GM19467 (cell line): ENCODE data around the gene DRD1.
"Not testable (repeated sequence)": the region's sequence is repeated elsewhere in the genome, so short reads cannot be mapped to it uniquely, and the experiment has no call there.

Experiments used
- ATAC-seq: cut with Tn5 transposase; IDR thresholded peaks from one replicate; pipeline ENCODE4 v1.9.1; 2021; ENCODE audit warnings: mild to moderate bottlenecking, moderate library complexity; ENCODE audit not compliant: unreplicated experiment

The DRD1 gene

DNA sequence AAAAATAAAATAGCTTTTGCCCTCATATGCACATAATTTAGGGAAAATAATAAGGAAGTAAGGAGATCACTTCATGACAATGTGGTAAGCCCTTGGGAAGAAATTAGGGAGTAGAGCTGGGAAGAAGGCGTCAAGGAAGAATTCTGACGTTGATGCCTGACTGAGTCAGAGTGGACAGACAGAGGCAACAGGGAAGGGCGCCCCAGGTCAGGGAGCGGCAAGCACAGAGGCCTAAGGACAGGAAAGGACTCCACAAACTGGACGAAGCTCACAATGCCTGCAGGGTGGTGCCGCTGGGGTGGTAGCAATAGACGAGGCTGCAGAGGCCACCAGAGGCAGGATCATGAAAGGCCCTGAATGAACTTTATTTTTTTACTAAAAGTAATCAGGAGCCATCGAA, 7.6 kb downstream of the DRD1 start:
- ATAC-seq: no peak

- no peak for ATAC-seq
These were observed 9.2 kb downstream of the DRD1 start for GRCh38 chr5:175434800-175435199.

DNA sequence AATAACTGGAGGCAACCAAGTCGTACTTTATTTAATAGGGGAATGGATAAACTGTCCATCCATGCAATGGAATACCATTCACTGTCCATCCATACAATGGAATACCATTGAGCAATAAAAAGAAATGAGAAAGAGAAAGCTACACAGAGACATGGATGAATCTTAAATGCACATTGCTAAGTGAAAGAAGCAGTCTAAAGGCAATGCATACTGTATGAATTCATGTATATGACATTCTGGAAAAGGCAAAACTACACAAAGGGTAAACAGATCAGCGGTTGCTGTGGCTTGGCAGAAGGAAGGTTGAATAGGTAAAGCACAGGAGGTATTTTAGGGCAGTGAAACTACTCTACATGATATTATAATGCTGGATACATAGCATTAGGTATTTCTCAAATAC, 16.2 kb downstream of the DRD1 start:
- ATAC-seq: no peak

DNA sequence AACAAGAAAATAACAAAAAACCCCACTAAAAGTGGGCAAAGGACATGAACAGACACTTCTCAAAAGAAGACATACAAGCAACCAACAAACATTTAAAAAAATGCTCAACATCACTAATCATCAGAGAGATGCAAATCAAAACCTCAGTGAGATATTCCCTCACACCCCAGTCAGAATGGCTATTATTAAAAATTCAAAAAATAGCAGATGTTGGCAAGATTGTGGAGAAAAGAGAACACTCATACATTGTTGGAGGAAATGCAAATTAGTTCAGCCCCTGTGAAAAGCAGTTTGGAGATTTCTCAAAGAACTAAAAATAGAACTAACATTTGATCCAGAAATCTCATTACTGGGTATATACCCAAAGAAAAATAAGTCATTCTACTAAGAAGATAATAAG, 19.4 kb downstream of the DRD1 start:
- ATAC-seq: not testable (repeated sequence)

DNA sequence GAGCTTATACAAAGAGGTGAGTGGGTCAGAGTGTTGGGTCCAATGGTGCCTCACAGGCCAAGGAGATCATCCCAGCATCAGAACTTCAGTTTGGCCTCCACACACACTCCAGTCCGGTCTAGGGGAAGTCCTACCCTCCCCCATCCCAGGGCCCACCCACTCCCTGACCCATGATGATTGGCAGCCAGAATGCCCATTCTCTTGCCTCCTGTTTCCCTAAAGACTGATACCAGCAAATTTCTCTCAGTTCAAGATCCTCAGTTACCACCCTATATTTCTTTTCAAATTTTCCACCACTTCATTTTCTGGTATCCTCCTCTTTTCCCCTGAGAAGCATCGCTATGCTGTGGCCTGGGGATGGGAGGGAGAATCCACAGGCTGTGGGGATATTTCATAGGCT, 21.9 kb downstream of the DRD1 start:
- ATAC-seq: no peak

DNA sequence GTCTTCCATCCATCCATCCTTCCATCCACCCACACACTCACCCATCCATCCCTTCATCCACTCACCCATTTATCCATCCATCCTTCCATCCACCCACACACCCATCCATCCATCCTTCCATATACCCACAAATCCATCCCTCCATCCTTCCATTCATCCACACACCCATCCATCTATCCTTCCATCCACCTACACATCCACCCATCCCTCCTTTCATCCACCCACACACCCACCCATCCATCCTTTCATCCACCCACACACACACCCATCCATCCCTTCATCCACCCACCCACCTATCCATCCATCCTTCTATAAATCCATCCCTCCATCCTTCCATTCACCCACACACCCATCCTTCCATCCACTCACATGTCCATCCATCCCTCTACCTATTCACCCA, 23.6 kb downstream of the DRD1 start:
- ATAC-seq: no peak

- no peak for ATAC-seq
These were observed 25.7 kb downstream of the DRD1 start for GRCh38 chr5:175418251-175418650.

DNA sequence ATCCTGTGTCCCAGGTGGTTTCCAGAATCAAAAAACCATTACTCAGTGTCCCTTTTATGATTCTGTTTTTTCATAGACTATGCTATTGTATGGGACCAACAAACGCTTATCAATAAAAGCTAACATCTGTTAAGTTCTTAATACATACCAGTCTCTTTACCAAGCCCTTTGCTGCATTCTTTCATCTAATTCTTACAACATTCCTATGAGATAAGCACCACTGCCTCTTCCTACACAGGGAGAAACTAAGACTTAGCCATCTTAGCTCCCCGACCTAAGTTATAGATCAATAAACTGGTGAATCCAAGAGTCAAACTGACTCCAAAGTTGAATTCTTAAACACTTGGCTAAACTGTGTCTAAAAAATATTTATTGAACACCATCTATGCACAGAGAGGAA, 26.6 kb downstream of the DRD1 start:
- ATAC-seq: no peak

DNA sequence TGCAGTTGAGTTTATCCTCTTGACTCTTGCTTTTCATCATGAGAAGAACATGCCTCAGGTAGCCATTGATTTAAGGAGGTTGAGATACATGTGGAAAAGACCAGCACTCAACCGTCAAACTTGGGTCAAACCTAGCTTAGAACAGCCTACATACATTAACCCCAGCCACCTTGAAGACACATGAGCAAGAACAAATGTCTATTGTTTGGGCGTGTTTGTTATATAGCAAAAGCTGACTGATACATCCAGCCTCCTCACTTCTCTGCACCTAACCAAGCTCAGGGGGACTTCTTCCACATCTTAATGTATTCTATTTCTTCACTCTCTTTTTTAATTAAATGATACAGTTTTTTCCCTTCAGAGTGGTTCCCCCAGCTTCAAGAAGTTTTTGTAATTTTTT, 28.7 kb downstream of the DRD1 start:
- no peak for ATAC-seq

DNA sequence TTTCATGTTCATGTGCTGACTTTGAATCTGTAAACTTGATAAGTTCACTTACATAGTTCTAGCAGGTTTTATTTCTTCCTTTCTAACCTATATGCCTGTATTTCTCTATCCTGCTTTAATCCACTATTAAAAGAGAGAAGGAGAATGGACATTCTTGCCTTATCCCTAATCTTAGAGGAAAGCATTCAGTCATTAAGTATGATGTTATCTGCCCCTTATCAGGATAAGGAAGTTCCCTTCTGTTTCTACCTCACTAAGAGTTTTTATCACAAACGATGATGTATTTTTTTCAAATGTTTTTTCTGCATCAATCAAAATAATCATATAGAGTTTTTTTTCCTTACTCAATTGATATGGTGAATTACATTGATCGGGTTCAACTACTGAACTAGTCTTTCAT, 33.1 kb downstream of the DRD1 start:
- ATAC-seq: no peak

DNA sequence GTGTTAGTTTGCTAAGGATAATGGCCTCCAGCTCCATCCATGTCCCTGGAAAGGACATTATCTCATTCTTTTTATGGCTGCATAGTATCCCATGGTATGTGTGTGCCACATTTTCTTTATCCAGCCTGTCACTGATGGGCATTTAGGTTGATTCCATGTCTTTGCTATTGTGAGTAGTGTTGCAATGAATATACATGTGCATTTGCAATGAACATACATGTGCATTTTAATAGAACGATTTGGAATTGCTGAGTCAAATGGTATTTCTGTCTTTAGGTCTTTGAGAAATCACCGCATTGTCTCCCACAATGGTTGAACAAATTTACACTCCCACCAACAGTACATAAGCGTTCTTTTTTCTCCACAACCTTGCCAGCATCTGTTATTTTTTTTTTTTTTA, 37.7 kb downstream of the DRD1 start:
- ATAC-seq: no peak

DNA sequence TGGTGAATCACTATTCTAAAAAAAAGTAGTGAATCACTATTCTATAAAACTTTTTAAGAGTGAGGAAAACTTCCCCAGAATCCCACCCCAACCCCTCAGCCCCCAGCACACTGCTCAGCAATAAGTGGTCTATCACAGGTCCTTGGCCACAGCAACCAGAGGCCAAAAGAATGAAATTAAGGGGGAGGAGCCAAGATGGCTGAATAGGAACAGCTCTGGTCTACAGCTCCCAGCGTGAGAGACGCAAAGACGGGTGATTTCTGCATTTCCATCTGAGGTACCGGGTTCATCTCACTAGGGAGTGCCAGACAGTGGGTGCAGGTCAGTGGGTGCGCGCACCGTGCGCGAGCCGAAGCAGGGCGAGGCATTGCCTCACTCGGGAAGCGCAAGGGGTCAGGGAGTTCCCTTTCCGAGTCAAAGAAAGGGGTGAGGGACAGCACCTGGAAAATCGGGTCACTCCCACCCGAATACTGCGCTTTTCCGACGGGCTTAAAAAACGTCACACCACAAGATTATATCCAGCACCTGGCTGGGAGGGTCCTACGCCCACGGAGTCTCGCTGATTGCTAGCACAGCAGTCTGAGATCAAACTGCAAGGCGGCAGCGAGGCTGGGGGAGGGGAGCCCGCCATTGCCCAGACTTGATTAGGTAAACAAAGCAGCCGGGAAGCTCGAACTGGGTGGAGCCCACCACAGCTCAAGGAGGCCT, 46.2 kb downstream of the DRD1 start:
- ATAC-seq: not testable (repeated sequence)

GRCh38 chr5:175395430-175395829, 48.6 kb downstream of the DRD1 start:
- not testable (repeated sequence) for ATAC-seq

DNA sequence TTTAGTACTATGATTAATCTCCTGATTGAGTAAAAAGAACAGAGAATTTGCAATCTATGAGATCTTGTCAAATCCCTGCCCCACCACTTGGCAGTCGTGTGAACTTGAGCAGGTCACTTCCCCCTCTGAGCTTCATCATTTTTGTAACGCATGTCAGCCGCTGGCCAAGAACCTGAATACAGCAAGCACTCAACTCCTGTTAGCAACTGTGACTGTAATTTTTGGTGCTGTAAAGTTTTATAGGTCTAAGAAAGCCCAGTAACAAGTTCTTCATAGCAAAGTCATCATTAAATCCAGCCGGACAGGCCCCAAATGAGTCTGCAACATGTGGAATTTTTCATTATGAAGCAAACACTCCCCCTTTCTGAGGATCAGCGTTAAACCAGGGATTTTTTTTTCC, 49.4 kb downstream of the DRD1 start:
- no peak for ATAC-seq

- ATAC-seq: no peak
These were observed 50.1 kb downstream of the DRD1 start for GRCh38 chr5:175393897-175394296.

- no peak for ATAC-seq
These were observed 51.7 kb downstream of the DRD1 start for GRCh38 chr5:175392236-175392635.

GRCh38 chr5:175390352-175391083, 53.5 kb downstream of the DRD1 start:
- ATAC-seq: no peak
